Kidney (tissue), 14 donors: Measurements from ENCODE around the gene ALG3. TPM values are rescaled to one million over a fixed set of nuclear protein-coding genes. Genes with fewer than 3 reads are reported as not detected.

Experiments used
- DNase-seq, 5 donors: peaks; one replicate each; pipeline ENCODE4 v3.0.0-alpha.2; 2013 to 2020
- FAIRE-seq: peaks from 2 replicates; lab custom pipeline; 2012; peaks lifted over from hg19 to GRCh38; lab: Jason Lieb, UNC
- H3K27ac ChIP-seq, 2 donors: one replicate each; pipeline ENCODE4 v1.7.0; 2013; ENCODE audit warnings: low read depth in 2 of 2, low read length in 2 of 2, inconsistent platforms in 1 of 2
- H3K27me3 ChIP-seq: one replicate; pipeline ENCODE4 v1.7.1; 2013; ENCODE audit warnings: low read length, inconsistent platforms; ENCODE audit not compliant: control insufficient read depth, insufficient read depth
- H3K36me3 ChIP-seq, 3 donors: one replicate each; pipeline versions ENCODE4 v1.7.0 to v1.7.1; 2013; ENCODE audit warnings: low read length in 3 of 3, control low read depth in 1 of 3, inconsistent platforms in 1 of 3; ENCODE audit not compliant: insufficient read depth in 3 of 3, control insufficient read depth in 2 of 3
- H3K4me1 ChIP-seq, 3 donors: one replicate each; pipeline versions ENCODE4 v1.7.0 to v1.7.1; 2013; ENCODE audit warnings: low read length in 3 of 3, inconsistent platforms in 1 of 3, low read depth in 1 of 3; ENCODE audit not compliant: control insufficient read depth in 2 of 3, insufficient read depth in 2 of 3
- H3K4me3 ChIP-seq, 3 donors: one replicate each; pipeline versions ENCODE4 v1.7.0 to v1.8.1; 2013; ENCODE audit warnings: low read length in 3 of 3, control low read depth in 1 of 3, inconsistent platforms in 1 of 3
- H3K9ac ChIP-seq, 3 donors: one replicate each; pipeline versions ENCODE4 v1.7.0 to v1.7.1; 2013; ENCODE audit warnings: low read length in 3 of 3, control low read depth in 1 of 3, inconsistent platforms in 1 of 3
- H3K9me3 ChIP-seq, 3 donors: one replicate each; pipeline versions ENCODE4 v1.7.0 to v1.7.1; 2013; ENCODE audit warnings: low read length in 3 of 3, control low read depth in 1 of 3, inconsistent platforms in 1 of 3; ENCODE audit not compliant: control insufficient read depth in 2 of 3, insufficient read depth in 1 of 3
- intact Hi-C: fragments of 100-400 bp; cut with DNase I; formaldehyde crosslinking; loops from one replicate; pipeline ENCODE4 v1.11.1; 2022
- polyA plus RNA-seq: library from polyadenylated mRNA; stranded (reverse); fragments of 350-450 nt; fragmentation: Illumina TruSeq; extraction: RNeasy Lipid Tissue Mini Kit (QIAGEN cat#74804); gene quantifications from one replicate; pipeline ENCODE4 v1.2.3, GENCODE V29; 2014; ENCODE audit warnings: low read depth, low replicate concordance; ENCODE audit not compliant: insufficient read depth
- total RNA-seq: library from RNA; stranded (reverse); fragmentation: NEBNext Ultra II Directional; extraction: Animal tissue kit (Norgen Biotek cat#: 25700); gene quantifications from one replicate; pipeline ENCODE4 v1.2.1, GENCODE V29; 2021
- TF ChIP-seq, protein P1 (sequence below): IDR thresholded peaks from 3 replicates; pipeline ENCODE4 v1.5.1; 2012; ENCODE audit warnings: mild to moderate bottlenecking, moderate library complexity, borderline replicate concordance; ENCODE audit not compliant: insufficient read depth; ENCODE audit errors: extremely low read depth
- donor health status: control.
- donor health status: control.
- donor health status: control.
- donor health status: control.
- donor health status: control.
- donor health status: DM: yes; HTN: yes; CAD: no.
- donor health status: Normal renal cell carcinoma (clear cell type).

ALG3 gene
- total and polyA plus RNA-seq, 2 donors from 2014 or later, result 33.6 to 39.8 TPM

DNA sequence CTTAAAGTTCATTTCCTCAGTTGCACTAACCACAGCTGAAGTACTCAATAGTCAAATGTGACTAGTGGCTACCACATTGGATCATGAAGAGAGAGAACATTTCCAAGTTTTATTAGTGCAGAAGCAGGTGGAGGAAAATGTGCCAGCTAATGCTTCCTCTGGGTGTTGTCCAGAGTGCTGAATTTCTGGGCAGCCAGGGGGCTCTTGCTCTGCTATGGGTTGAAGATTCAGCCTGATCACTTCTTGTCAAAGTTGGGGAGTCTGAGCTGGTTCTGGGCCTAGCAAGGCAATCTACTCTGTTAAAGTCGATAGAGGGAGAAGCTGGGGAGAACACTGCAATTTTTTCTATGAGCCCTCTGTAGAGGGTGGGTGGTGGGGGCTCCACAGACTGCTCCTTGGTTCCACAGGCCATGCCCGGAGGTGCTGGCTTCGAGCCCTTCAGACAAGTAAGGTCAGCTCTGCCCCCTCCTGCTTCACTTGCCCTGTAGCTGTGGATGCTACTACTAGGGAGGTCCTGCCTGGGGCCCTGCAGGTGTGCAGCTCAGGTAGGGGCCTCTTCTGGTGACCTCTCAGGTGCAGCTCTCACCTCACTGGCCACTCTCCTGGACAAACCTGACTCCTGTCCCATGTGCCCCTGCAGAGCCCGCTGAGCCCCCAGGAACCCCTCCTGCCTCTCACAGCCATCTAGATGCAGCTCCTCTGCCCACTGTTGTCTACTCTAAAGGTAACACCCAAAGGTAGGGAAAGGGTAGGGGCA, 8.2 kb downstream of the ALG3 start:
- no peak for FAIRE-seq
- no peak overlapping the region for H3K9ac ChIP-seq

DNA sequence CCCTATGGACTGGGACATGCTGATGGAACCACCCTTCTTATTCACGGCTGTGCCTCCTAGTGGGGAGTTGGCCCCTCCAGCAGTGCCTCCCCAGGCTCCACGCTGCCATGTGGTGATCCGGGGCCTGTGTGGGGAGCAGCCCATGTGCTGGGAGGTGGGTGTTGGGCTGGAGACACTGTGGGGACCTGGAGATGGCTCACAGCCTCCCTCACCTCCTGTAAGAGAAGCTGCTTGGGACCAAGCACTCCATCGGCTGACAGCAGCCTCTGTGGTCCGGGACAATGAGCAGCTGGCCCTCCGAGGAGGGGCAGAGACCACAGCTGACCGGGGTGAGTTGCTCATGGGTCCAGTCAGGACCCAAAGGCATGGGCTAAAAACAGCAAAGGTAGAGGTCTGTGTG, 9.1 kb downstream of the ALG3 start:
- no peak overlapping the region for H3K27ac ChIP-seq
- H3K9me3 ChIP-seq, result no peaks in the 10 kb centered on the region
- H3K4me1 ChIP-seq, result peaks cover 0 to 3% (median 0%) of the 10 kb centered on the region in 3 donors
- intact Hi-C loops, result no loop called here
- no peak overlapping the region for H3K9ac ChIP-seq
- DNase-seq (peak in 1 of 5 donors; percentile 55), FAIRE-seq (no peak)
- H3K4me3 ChIP-seq, result no peak overlapping the region
- TF ChIP-seq, protein P1, sequence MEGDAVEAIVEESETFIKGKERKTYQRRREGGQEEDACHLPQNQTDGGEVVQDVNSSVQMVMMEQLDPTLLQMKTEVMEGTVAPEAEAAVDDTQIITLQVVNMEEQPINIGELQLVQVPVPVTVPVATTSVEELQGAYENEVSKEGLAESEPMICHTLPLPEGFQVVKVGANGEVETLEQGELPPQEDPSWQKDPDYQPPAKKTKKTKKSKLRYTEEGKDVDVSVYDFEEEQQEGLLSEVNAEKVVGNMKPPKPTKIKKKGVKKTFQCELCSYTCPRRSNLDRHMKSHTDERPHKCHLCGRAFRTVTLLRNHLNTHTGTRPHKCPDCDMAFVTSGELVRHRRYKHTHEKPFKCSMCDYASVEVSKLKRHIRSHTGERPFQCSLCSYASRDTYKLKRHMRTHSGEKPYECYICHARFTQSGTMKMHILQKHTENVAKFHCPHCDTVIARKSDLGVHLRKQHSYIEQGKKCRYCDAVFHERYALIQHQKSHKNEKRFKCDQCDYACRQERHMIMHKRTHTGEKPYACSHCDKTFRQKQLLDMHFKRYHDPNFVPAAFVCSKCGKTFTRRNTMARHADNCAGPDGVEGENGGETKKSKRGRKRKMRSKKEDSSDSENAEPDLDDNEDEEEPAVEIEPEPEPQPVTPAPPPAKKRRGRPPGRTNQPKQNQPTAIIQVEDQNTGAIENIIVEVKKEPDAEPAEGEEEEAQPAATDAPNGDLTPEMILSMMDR, result no peak
- H3K36me3 ChIP-seq, result peaks cover 0 to 18% (median 9%) of the 10 kb centered on the region in 3 donors
- H3K27me3 ChIP-seq, result no peaks in the 10 kb centered on the region

More for the DNA sequence above, 8.2 kb downstream of the ALG3 start:
- Histone ChIP-seq H3K36me3 (peaks cover 0 to 25% (median 15%) of the 10 kb centered on the region in 3 donors), H3K27ac (no peak overlapping the region), H3K27me3 (no peaks in the 10 kb centered on the region), H3K4me1 (peaks cover 0 to 3% (median 0%) of the 10 kb centered on the region in 3 donors), H3K4me3 (no peak overlapping the region), H3K9me3 (no peaks in the 10 kb centered on the region)
- peak in 4 of 5 donors; percentile 48 to 75 (median 60) for DNase-seq
- intact Hi-C loops, result no loop called here
- TF ChIP-seq, protein P1, result no peak

DNA sequence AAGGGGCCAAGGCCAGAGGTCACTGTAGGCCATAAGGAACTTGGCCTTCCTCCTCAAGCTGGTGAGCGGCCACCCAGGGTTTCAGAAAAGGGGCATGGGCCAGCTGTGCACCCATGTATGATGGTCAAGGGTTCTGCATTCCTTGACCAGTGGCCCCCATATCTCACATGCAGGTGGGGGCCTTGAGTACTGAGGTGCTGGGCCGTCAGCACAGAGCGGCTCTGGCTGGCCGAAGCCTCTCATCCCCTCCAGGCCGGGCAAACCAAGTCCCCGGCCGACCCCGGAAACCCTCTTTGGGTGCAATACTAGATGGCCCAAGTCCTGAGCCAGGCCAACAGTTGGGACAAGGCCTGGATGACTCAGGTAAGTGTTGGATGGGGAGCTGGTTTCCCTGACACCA, 9.5 kb downstream of the ALG3 start:
- H3K9ac ChIP-seq, result no peak overlapping the region
- H3K27ac ChIP-seq, result no peak overlapping the region
- no peaks in the 10 kb centered on the region for H3K27me3 ChIP-seq
- no peak for FAIRE-seq
- TF ChIP-seq, protein P1, result no peak
- peak in 1 of 5 donors; percentile 45 for DNase-seq
- no peak overlapping the region for H3K4me3 ChIP-seq
- peaks cover 0 to 13% (median 9%) of the 10 kb centered on the region in 3 donors for H3K36me3 ChIP-seq
- peaks cover 0 to 3% (median 0%) of the 10 kb centered on the region in 3 donors for H3K4me1 ChIP-seq
- no peaks in the 10 kb centered on the region for H3K9me3 ChIP-seq
- intact Hi-C loops, result no loop called here
